K562 (cell line): ENCODE measurements around the gene CHD8. TPM values are rescaled to one million over a fixed set of nuclear protein-coding genes. Genes with fewer than 3 reads are reported as not detected.

ENCODE experiments used
- ATAC-seq: fragments of 200-7000 bp; cut with Tn5 transposase; 3 replicates; pipeline ENCODE4 v1.9.1; 2020; ENCODE audit warnings: moderate library complexity
- BruUV-seq: library from RNA; stranded (reverse); fragments of 400-500 nt; replicated peaks from 2 replicates; lab custom pipeline; 2021; lab: Mats Ljungman, UMichigan
- CTCF ChIA-PET: fragments of 300-600 bp; formaldehyde crosslinking; extraction: SDS; loops from one replicate; lab custom pipeline; 2021; ENCODE audit warnings: low intra/inter-chr PET ratio; lab: Yijun Ruan, JAX
- POLR2A ChIA-PET: fragments of 300-600, 350-650 bp; sonication (Branson Sonifier 250); formaldehyde crosslinking; extraction: SDS; loops from one replicate; lab custom pipeline; 2021; ENCODE audit warnings: antibody characterized with exemption, inconsistent platforms; lab: Yijun Ruan, JAX
- DNase-seq, 4 experiments: peaks; one replicate each; pipeline versions ENCODE4 v3.0.0 to v3.0.0-alpha.2; 2011 to 2018; ENCODE audit warnings: low spot score in 3 of 4, mixed read lengths in 3 of 4; ENCODE audit errors: extremely low read depth in 1 of 4
- FAIRE-seq: peaks from 2 replicates; lab custom pipeline; 2011; peaks lifted over from hg19 to GRCh38; lab: Jason Lieb, UNC
- H2AFZ ChIP-seq: 2 replicates; pipeline ENCODE4 v1.6.0; 2011; ENCODE audit warnings: low read depth, low read length, control low read depth, inconsistent platforms
- H3K27ac ChIP-seq: fragments of 200-600 bp; 3 replicates; pipeline ENCODE4 v1.8.0; 2011; ENCODE audit warnings: low read depth, mild to moderate bottlenecking, control low read depth, inconsistent platforms, low read length, moderate library complexity, mixed read lengths; ENCODE audit errors: extremely low read depth
- H3K27me3 ChIP-seq, 2 experiments: fragments of 300-600 bp in 1 of 2; 2 replicates in 1 of 2; 3 replicates in 1 of 2; pipeline versions ENCODE4 v1.6.0 to v1.8.0; 2011; ENCODE audit warnings: inconsistent platforms in 2 of 2, low read length in 2 of 2, mild to moderate bottlenecking in 1 of 2, mixed read lengths in 1 of 2, moderate library complexity in 1 of 2; ENCODE audit not compliant: control insufficient read depth in 2 of 2, insufficient read depth in 2 of 2
- H3K36me3 ChIP-seq: fragments of 300-600 bp; 3 replicates; pipeline ENCODE4 v1.8.0; 2011; ENCODE audit warnings: mild to moderate bottlenecking, low read length, inconsistent platforms; ENCODE audit not compliant: control insufficient read depth, insufficient read depth
- H3K4me1 ChIP-seq, 2 experiments: fragments of 200-600 bp in 1 of 2; replicated peaks in 1 of 2; 2 replicates in 1 of 2; 3 replicates in 1 of 2; pipeline versions ENCODE4 v1.5.1 to v1.8.0; 2011; ENCODE audit warnings: inconsistent platforms in 2 of 2, low read length in 2 of 2, mild to moderate bottlenecking in 1 of 2, mixed read lengths in 1 of 2, moderate library complexity in 1 of 2; ENCODE audit not compliant: control insufficient read depth in 2 of 2, insufficient read depth in 2 of 2
- H3K4me2 ChIP-seq: 2 replicates; pipeline ENCODE4 v1.6.1; 2011; ENCODE audit warnings: low read length, control low read depth, inconsistent platforms, mixed read lengths; ENCODE audit not compliant: insufficient read depth
- H3K4me3 ChIP-seq: fragments of 200-600 bp; sonication (generic), shearing (Covaris generic); 2 replicates; pipeline ENCODE4 v1.5.1; 2016; ENCODE audit warnings: control low read depth, inconsistent platforms
- H3K79me2 ChIP-seq: fragments of 200-600 bp; 3 replicates; pipeline ENCODE4 v1.8.0; 2011; ENCODE audit warnings: low read length, inconsistent platforms; ENCODE audit not compliant: control insufficient read depth, insufficient read depth
- H3K9ac ChIP-seq, 2 experiments: 2 replicates each; pipeline versions ENCODE4 v1.6.0 to v1.6.1; 2011; ENCODE audit warnings: low read depth in 2 of 2, low read length in 2 of 2, control low read depth in 1 of 2, inconsistent platforms in 1 of 2, mild to moderate bottlenecking in 1 of 2, mixed read lengths in 1 of 2; ENCODE audit not compliant: insufficient read depth in 1 of 2
- H3K9me1 ChIP-seq: one replicate; pipeline ENCODE4 v1.6.0; 2011; ENCODE audit warnings: inconsistent platforms, mild to moderate bottlenecking, low read length, moderate library complexity; ENCODE audit not compliant: control insufficient read depth, insufficient read depth
- H3K9me3 ChIP-seq: replicated peaks from 2 replicates; pipeline ENCODE4 v1.5.1; 2011; ENCODE audit warnings: low read depth, low read length, inconsistent platforms; ENCODE audit not compliant: control insufficient read depth, insufficient read depth
- H4K20me1 ChIP-seq: replicated peaks from 2 replicates; pipeline ENCODE4 v1.6.1; 2011; ENCODE audit warnings: low read length, inconsistent platforms, mixed read lengths; ENCODE audit not compliant: control insufficient read depth, insufficient read depth
- FIP1L1 ChIP-seq: fragments of 200-400 bp; formaldehyde crosslinking; IDR thresholded peaks from 2 replicates; pipeline ENCODE4 v1.6.1; 2018; ENCODE audit warnings: mild to moderate bottlenecking, low read depth, low read length; ENCODE audit not compliant: poor library complexity, severe bottlenecking
- MAFG ChIP-seq: fragments of 450-650 bp; conservative IDR thresholded peaks from 2 replicates; pipeline ENCODE4 v1.6.1; 2016; ENCODE audit warnings: missing genetic modification characterization, missing compliant biosample characterization
- MECOM ChIP-seq: fragments of 250-450 bp; sonication (Bioruptor Pico); IDR thresholded peaks from 2 replicates; pipeline ENCODE4 v1.8.0; 2022; ENCODE audit warnings: inconsistent platforms
- SPI1 ChIP-seq: IDR thresholded peaks from 2 replicates; pipeline ENCODE4 v1.6.1; 2011; ENCODE audit warnings: low read depth, low read length, control low read depth, borderline replicate concordance
- YY1 ChIP-seq, 3 experiments: IDR thresholded peaks; 2 replicates each; pipeline ENCODE4 v1.6.1; 2011; ENCODE audit warnings: low read length in 2 of 3, mild to moderate bottlenecking in 2 of 3, moderate library complexity in 2 of 3, borderline replicate concordance in 1 of 3, control low read depth in 1 of 3, low read depth in 1 of 3; ENCODE audit not compliant: insufficient read depth in 3 of 3, insufficient replicate concordance in 2 of 3, control insufficient read depth in 1 of 3, insufficient read length in 1 of 3; ENCODE audit errors: extremely low read depth in 1 of 3
- WGBS: fragments of 100-300 bp; shearing (Covaris generic); methylation state at CpG from one replicate; pipeline ENCODE4 v1.1.6; 2016; ENCODE audit warnings: low coverage, mixed read lengths; ENCODE audit not compliant: insufficient coverage; ENCODE audit errors: missing lambda C conversion rate; 5-methylcytosine and 5-hydroxymethylcytosine counted together
- in situ Hi-C: fragments of 300-500 bp; cut with MboI; formaldehyde crosslinking; loops from 4 replicates; pipeline ENCODE4 v1.15.0; 2018; ENCODE audit warnings: inconsistent platforms, mixed read lengths
- intact Hi-C: fragments of 100-400 bp; cut with micrococcal nuclease; formaldehyde crosslinking; loops from 2 replicates; pipeline ENCODE4 v1.14.2; 2022
- polyA plus RNA-seq, 8 experiments: library from polyadenylated mRNA; depleted of rRNA in 4 of 8; stranded (reverse) in 5 of 8; unstranded in 3 of 8; fragments of >200 nt; fragmentation: Nextera tagmentation in 2 of 8; fragmentation: Illumina TruSeq in 1 of 8; extraction: Ambion mirVana in 2 of 8; extraction: Trizol in 1 of 8; gene quantifications; 2 replicates each; pipeline versions ENCODE4 v1.2.1 to v1.2.3, GENCODE V29; 2011 to 2014; ENCODE audit warnings: inconsistent platforms in 1 of 8, missing spikeins in 1 of 8
- total RNA-seq, 7 experiments: library from RNA; depleted of rRNA in 6 of 7; stranded (reverse); fragments of >200 nt in 6 of 7; fragmentation: Illumina TruSeq in 2 of 7; extraction: Trizol in 2 of 7; gene quantifications; 2 replicates each; pipeline versions ENCODE4 v1.2.1 to v1.2.3, GENCODE V29; 2011 to 2021; ENCODE audit warnings: low replicate concordance in 1 of 7
- TF ChIP-seq, protein P1 (sequence below): sonication (generic); formaldehyde crosslinking; IDR thresholded peaks from 2 replicates; pipeline ENCODE4 v1.8.0; 2022; ENCODE audit warnings: missing genetic modification reagents, mild to moderate bottlenecking, moderate library complexity, borderline replicate concordance
- TF ChIP-seq, protein P2 (sequence below): fragments of 250-450 bp; sonication (Bioruptor Pico); IDR thresholded peaks from 2 replicates; pipeline ENCODE4 v1.8.0; 2022; ENCODE audit warnings: inconsistent platforms, mild to moderate bottlenecking, moderate library complexity, borderline replicate concordance
- TF ChIP-seq, protein P3 (sequence below): sonication (generic); IDR thresholded peaks from 2 replicates; pipeline ENCODE4 v1.6.1; 2016
- TF ChIP-seq, protein P4 (sequence below): fragments of 450-650 bp; IDR thresholded peaks from 2 replicates; pipeline ENCODE4 v1.6.1; 2018; ENCODE audit not compliant: partially characterized antibody

The CHD8 gene
- total and polyA plus RNA-seq, 9 of the 15 experiments (the other 6 are each of a cell fraction or from before 2014, with no cell fraction given) = 11.1 to 51.2 (median 32.8) TPM

DNA sequence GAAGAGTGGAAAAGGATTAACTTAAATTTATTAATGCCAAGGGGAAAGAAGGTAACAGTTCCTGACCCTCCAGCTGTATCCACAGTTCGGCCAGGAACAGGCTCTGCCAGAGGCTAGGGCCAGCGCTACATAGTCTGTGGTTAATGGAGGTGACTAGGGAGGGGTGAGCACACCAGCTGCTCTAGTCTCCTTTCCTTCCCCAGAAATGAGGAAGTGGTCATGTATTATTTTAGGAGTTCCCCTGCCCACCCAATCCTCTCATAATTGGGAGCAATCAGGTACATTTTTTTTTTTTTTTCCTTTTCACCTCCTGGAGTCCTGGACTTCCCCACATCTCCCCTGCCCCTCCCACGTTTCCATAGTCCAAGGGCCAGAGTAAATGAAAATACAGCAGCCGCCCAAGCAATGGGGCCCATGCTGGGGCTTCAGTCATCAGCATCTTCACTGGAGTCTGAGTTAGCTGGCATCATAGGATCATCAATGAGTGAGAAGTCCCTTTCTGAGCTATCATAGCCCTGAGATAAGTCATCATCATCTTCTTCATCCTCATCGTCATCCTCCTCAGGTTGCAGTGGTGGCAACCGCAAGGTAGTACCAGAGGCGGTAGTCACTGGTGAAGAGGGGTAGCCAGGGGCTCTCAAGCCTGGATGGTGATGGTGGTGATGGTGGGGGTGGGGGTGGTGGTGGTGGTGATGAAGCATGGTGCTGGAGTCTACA lies 70.6 kb downstream of the CHD8 start:
- in situ Hi-C loops (no loop called here), intact Hi-C loops (no loop called here)
- CTCF ChIA-PET = no interaction called here
- Histone ChIP-seq H3K79me2 (peaks cover 46% of the 10 kb centered on the region), H3K4me3 (no peak overlapping the region), H3K36me3 (peaks cover 62% of the 10 kb centered on the region; the same call in 2 of the 3 replicates), H3K9me3 (no peaks in the 10 kb centered on the region), H3K27ac (peak overlapping the region; percentile 90; the same call in 1 of the 3 replicates), H3K4me2 (peak overlapping the region; percentile 99), H3K27me3 (no peaks in the 10 kb centered on the region), H3K4me1 (peaks cover 5 to 16% of the 10 kb centered on the region in 2 experiments; a peak in 3 of 5 replicates), H3K9ac (peak overlapping the region in 1 of 2 experiments; percentile 95; a peak in 2 of 4 replicates), H3K9me1 (no peaks in the 10 kb centered on the region), H4K20me1 (0 out of 2 replicates have a peak, but pooled peaks cover 10% of the 10 kb centered on the region), H2AFZ (no peak overlapping the region)
- no TSS peak for BruUV-seq
- ATAC-seq = peak; percentile 10; the same call in 1 of the 3 replicates
- FAIRE-seq = no peak
- 70% methylated on average over 6 of the region's 7 CpGs for WGBS
- POLR2A ChIA-PET = interaction anchor here (1.2 to 1.6 kb wide), 4 partner anchors 33 to 145 kb away, joined by 3 to 6 read pairs (median 4); partner anchors contain the start of gene METTL3
- peak in 2 of 4 experiments; percentile 13 to 19 for DNase-seq
- TF ChIP-seq SPI1 = peak; percentile 96
- TF ChIP-seq MAFG (tag) = no peak
- TF ChIP-seq YY1 (IDR thresholded peaks at IDR 0.05; ENCODE audit: borderline replicate concordance in 1 of 3, control insufficient read depth in 1 of 3, extremely low read depth in 1 of 3, insufficient read depth in 3 of 3, insufficient read length in 1 of 3, insufficient replicate concordance in 2 of 3, low read depth in 1 of 3, low read length in 2 of 3) = peak in 1 of 3 experiments; percentile 17
- TF ChIP-seq, protein P1, sequence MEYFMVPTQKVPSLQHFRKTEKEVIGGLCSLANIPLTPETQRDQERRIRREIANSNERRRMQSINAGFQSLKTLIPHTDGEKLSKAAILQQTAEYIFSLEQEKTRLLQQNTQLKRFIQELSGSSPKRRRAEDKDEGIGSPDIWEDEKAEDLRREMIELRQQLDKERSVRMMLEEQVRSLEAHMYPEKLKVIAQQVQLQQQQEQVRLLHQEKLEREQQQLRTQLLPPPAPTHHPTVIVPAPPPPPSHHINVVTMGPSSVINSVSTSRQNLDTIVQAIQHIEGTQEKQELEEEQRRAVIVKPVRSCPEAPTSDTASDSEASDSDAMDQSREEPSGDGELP = peak; percentile 34; the same call in 1 of the 2 replicates
- no peak for TF ChIP-seq MECOM (CRISPR knock-in tag)
- TF ChIP-seq FIP1L1 = no peak
- TF ChIP-seq, protein P2, sequence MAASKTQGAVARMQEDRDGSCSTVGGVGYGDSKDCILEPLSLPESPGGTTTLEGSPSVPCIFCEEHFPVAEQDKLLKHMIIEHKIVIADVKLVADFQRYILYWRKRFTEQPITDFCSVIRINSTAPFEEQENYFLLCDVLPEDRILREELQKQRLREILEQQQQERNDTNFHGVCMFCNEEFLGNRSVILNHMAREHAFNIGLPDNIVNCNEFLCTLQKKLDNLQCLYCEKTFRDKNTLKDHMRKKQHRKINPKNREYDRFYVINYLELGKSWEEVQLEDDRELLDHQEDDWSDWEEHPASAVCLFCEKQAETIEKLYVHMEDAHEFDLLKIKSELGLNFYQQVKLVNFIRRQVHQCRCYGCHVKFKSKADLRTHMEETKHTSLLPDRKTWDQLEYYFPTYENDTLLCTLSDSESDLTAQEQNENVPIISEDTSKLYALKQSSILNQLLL (CRISPR knock-in tag) = no peak
- TF ChIP-seq, protein P3, sequence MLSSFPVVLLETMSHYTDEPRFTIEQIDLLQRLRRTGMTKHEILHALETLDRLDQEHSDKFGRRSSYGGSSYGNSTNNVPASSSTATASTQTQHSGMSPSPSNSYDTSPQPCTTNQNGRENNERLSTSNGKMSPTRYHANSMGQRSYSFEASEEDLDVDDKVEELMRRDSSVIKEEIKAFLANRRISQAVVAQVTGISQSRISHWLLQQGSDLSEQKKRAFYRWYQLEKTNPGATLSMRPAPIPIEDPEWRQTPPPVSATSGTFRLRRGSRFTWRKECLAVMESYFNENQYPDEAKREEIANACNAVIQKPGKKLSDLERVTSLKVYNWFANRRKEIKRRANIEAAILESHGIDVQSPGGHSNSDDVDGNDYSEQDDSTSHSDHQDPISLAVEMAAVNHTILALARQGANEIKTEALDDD = peak; percentile 83
- TF ChIP-seq, protein P4, sequence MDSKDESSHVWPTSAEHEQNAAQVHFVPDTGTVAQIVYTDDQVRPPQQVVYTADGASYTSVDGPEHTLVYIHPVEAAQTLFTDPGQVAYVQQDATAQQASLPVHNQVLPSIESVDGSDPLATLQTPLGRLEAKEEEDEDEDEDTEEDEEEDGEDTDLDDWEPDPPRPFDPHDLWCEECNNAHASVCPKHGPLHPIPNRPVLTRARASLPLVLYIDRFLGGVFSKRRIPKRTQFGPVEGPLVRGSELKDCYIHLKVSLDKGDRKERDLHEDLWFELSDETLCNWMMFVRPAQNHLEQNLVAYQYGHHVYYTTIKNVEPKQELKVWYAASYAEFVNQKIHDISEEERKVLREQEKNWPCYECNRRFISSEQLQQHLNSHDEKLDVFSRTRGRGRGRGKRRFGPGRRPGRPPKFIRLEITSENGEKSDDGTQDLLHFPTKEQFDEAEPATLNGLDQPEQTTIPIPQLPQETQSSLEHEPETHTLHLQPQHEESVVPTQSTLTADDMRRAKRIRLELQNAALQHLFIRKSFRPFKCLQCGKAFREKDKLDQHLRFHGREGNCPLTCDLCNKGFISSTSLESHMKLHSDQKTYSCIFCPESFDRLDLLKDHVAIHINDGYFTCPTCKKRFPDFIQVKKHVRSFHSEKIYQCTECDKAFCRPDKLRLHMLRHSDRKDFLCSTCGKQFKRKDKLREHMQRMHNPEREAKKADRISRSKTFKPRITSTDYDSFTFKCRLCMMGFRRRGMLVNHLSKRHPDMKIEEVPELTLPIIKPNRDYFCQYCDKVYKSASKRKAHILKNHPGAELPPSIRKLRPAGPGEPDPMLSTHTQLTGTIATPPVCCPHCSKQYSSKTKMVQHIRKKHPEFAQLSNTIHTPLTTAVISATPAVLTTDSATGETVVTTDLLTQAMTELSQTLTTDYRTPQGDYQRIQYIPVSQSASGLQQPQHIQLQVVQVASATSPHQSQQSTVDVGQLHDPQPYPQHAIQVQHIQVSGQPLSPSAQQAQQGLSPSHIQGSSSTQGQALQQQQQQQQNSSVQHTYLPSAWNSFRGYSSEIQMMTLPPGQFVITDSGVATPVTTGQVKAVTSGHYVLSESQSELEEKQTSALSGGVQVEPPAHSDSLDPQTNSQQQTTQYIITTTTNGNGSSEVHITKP = peak; percentile 74
